H1 (cell line): ENCODE data around the gene CBX2.

Experiments
- CTCF ChIP-seq, 3 experiments: IDR thresholded peaks; 1 replicate in 2 of 3; 2 replicates in 1 of 3; pipeline versions ENCODE4 v1.5.1 to v1.6.1; 2011; ENCODE audit warnings: low read length in 3 of 3, mild to moderate bottlenecking in 3 of 3, inconsistent platforms in 2 of 3, low read depth in 1 of 3, moderate library complexity in 1 of 3; ENCODE audit not compliant: insufficient read depth in 1 of 3; ENCODE audit errors: control extremely low read depth in 1 of 3
- USF2 ChIP-seq: IDR thresholded peaks from 2 replicates; pipeline ENCODE4 v1.6.1; 2011; ENCODE audit warnings: low read length, improper control_type of control experiment
- ZNF274 ChIP-seq: IDR thresholded peaks from 2 replicates; pipeline ENCODE4 v1.7.0; 2012; ENCODE audit warnings: low read length, borderline replicate concordance; ENCODE audit errors: extremely low read depth

GRCh38 chr17:79832218-79833109, 54.5 kb downstream of the CBX2 start:
- no peak for TF ChIP-seq CTCF (IDR thresholded peaks at IDR 0.05; ENCODE audit: control extremely low read depth in 1 of 3, insufficient read depth in 1 of 3, low read depth in 1 of 3, low read length in 3 of 3)
- no peak for TF ChIP-seq USF2
- TF ChIP-seq ZNF274, result no peak
